ENCODE results near the gene ACSS3. TPM values are rescaled to one million over a fixed set of nuclear protein-coding genes. Genes with fewer than 3 reads are reported as not detected.

The ACSS3 gene
- total RNA-seq, 1 experiment from 2014 or later = 0.70 TPM

DNA sequence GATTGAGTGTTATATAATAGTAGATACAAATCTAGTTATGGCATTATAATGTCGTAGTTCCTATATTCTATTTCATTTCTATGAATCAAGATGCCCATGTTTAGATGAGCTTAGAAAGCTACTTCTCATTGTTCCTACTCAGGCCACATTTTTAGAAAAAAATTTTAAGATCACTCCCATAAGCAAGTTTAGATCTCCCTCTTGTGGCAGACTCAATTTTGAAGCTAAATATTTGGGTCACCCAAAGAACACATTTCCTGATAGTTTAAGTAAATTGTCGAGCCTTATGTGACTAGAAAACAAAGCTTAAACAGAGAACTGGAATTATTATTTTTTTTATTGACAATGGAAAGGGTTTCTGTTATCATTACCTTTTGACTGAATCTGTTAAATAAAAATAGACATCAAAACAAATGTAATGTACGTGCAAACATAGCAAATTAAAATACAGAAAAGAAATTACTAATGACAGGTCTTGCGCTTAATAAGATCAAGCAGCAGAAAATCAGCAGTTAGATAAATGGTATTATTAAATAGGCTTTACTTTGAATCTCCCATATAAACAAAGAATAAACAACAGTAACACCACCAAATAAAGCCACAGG lies 180.2 kb downstream of the ACSS3 start:
- Mint-ChIP-seq H3K4me3 (ENCODE audit: unreplicated experiment) (no peak overlapping the region), H3K4me1 (ENCODE audit: low read depth, unreplicated experiment) (no peaks in the 10 kb centered on the region), H3K27ac (ENCODE audit: unreplicated experiment) (no peak overlapping the region), H3K9me3 (ENCODE audit: unreplicated experiment) (no peaks in the 10 kb centered on the region), H3K36me3 (ENCODE audit: insufficient read depth, unreplicated experiment) (no peaks in the 10 kb centered on the region), H3K27me3 (ENCODE audit: insufficient read depth, unreplicated experiment) (no peaks in the 10 kb centered on the region)
- Histone ChIP-seq H3K27me3 (replicated peaks; ENCODE audit: control insufficient read depth, insufficient read depth, low read length) (no peaks in the 10 kb centered on the region), H3K36me3 (ENCODE audit: control insufficient read depth, insufficient read depth, low read length) (no peaks in the 10 kb centered on the region), H3K4me3 (ENCODE audit: low read depth, low read length) (no peak overlapping the region), H3K4me1 (peaks cover 7% of the 10 kb centered on the region; the same call in 1 of the 2 replicates), H3K9me3 (no peaks in the 10 kb centered on the region)
- DNase-seq = peak in 1 of 2 experiments; percentile 64
- ChIA-PET CTCF (interaction anchor here (0.6 to 1.6 kb wide), 8 partner anchors 112 to 658 kb away, joined by 3 to 17 read pairs (median 4); no protein-coding TSS in a partner anchor), POLR2A (interaction anchor here (0.7 kb wide), 1 partner anchor 420 kb away, joined by 3 read pairs; no protein-coding TSS in a partner anchor)
- TF ChIP-seq, protein P1, sequence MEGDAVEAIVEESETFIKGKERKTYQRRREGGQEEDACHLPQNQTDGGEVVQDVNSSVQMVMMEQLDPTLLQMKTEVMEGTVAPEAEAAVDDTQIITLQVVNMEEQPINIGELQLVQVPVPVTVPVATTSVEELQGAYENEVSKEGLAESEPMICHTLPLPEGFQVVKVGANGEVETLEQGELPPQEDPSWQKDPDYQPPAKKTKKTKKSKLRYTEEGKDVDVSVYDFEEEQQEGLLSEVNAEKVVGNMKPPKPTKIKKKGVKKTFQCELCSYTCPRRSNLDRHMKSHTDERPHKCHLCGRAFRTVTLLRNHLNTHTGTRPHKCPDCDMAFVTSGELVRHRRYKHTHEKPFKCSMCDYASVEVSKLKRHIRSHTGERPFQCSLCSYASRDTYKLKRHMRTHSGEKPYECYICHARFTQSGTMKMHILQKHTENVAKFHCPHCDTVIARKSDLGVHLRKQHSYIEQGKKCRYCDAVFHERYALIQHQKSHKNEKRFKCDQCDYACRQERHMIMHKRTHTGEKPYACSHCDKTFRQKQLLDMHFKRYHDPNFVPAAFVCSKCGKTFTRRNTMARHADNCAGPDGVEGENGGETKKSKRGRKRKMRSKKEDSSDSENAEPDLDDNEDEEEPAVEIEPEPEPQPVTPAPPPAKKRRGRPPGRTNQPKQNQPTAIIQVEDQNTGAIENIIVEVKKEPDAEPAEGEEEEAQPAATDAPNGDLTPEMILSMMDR (IDR thresholded peaks at IDR 0.05; ENCODE audit: insufficient read depth in 1 of 2, low read depth in 1 of 2, low read length in 1 of 2, severe bottlenecking in 1 of 2, unreplicated experiment in 1 of 2) = peak; percentile 52 to 63
- intact Hi-C loops (cut with micrococcal nuclease; ENCODE audit: unreplicated experiment) = loop anchor here (1.0 to 10.0 kb wide), 8 partner anchors 111 to 845 kb away; partner anchors contain the start of gene LIN7A
- BruUV-seq (replicated peaks) = no TSS peak

DNA sequence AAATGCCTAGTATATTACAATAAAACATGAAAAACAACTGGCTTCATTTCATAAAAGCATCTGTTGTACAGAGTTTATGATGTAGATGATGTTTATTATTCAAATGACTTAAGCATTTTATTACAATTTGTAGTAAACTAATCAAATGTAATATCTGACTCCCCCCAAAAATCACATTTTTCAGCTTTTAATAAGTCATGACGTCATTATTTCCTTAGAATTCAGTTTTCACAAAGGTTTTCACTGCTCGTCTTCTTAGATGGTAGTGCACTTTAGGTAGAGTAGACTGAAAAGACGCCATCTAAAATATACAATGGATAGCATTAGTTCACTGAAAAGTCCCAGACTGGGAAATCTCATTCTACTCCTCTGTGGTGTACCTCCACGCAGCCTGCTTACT lies 181.5 kb downstream of the ACSS3 start:
- Mint-ChIP-seq H3K36me3 (ENCODE audit: insufficient read depth, unreplicated experiment) (no peaks in the 10 kb centered on the region), H3K9me3 (ENCODE audit: unreplicated experiment) (no peaks in the 10 kb centered on the region), H3K27ac (ENCODE audit: unreplicated experiment) (no peak overlapping the region), H3K27me3 (ENCODE audit: insufficient read depth, unreplicated experiment) (no peaks in the 10 kb centered on the region), H3K4me1 (ENCODE audit: low read depth, unreplicated experiment) (no peaks in the 10 kb centered on the region), H3K4me3 (ENCODE audit: unreplicated experiment) (no peak overlapping the region)
- no TSS peak for BruUV-seq (replicated peaks)
- no peaks in the 10 kb centered on the region for H3K9me3 ChIP-seq
- POLR2A ChIA-PET = no interaction called here
- H3K4me1 ChIP-seq = peaks cover 7% of the 10 kb centered on the region; the same call in 1 of the 2 replicates
- no peaks in the 10 kb centered on the region for H3K27me3 ChIP-seq (replicated peaks; ENCODE audit: control insufficient read depth, insufficient read depth, low read length)
- intact Hi-C loops (cut with micrococcal nuclease; ENCODE audit: unreplicated experiment) = loop anchor here (2.0 to 10.0 kb wide), 5 partner anchors 245 to 847 kb away; partner anchors contain the start of gene LIN7A
- TF ChIP-seq, protein P1 (IDR thresholded peaks at IDR 0.05; ENCODE audit: insufficient read depth in 1 of 2, low read depth in 1 of 2, low read length in 1 of 2, severe bottlenecking in 1 of 2, unreplicated experiment in 1 of 2) = no peak
- CTCF ChIA-PET = no interaction called here
- H3K4me3 ChIP-seq (ENCODE audit: low read depth, low read length) = no peak overlapping the region
- DNase-seq = no peak
- no peaks in the 10 kb centered on the region for H3K36me3 ChIP-seq (ENCODE audit: control insufficient read depth, insufficient read depth, low read length)

DNA sequence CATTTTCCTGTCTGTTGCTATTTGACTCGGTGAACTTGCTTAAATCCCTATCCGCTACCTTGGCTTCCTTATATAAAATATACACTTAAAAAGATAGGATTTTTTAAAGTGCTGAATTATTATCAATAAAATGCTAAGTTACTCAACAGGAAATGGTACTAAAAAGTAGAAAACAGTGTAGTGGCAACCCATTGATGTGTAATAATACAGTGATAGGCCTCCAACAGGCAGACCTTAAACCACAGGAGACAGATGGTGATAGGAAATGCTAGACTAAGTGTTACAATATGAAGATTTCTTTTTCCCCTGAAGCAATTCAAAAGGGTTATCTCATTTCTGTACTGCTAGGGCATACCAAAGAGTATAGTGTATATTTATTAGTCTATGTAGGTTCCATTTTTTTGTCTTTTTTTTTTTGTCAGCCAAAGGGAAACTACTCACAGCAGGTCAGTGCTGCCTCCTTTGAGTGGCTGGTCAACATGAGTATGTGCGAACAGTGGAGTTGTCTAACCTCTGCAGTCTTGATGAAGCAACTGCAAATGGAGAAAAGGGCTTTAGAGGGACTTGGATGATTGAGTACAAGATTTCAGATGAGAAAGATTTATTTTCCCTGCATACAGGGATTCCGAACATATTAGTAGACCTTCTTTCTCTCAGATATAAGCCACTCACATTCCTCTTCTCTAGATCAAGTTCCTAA lies 183.8 kb downstream of the ACSS3 start:
- no peak overlapping the region for H3K4me3 ChIP-seq (ENCODE audit: low read depth, low read length)
- no peaks in the 10 kb centered on the region for H3K9me3 ChIP-seq
- no peaks in the 10 kb centered on the region for H3K27me3 ChIP-seq (replicated peaks; ENCODE audit: control insufficient read depth, insufficient read depth, low read length)
- Mint-ChIP-seq H3K27ac (ENCODE audit: unreplicated experiment) (no peak overlapping the region), H3K36me3 (ENCODE audit: insufficient read depth, unreplicated experiment) (no peaks in the 10 kb centered on the region), H3K9me3 (ENCODE audit: unreplicated experiment) (no peaks in the 10 kb centered on the region), H3K4me1 (ENCODE audit: low read depth, unreplicated experiment) (no peaks in the 10 kb centered on the region), H3K27me3 (ENCODE audit: insufficient read depth, unreplicated experiment) (no peaks in the 10 kb centered on the region), H3K4me3 (ENCODE audit: unreplicated experiment) (no peak overlapping the region)
- TF ChIP-seq, protein P1 (IDR thresholded peaks at IDR 0.05; ENCODE audit: insufficient read depth in 1 of 2, low read depth in 1 of 2, low read length in 1 of 2, severe bottlenecking in 1 of 2, unreplicated experiment in 1 of 2) = no peak
- no peak for DNase-seq
- no TSS peak for BruUV-seq (replicated peaks)
- peaks cover 7% of the 10 kb centered on the region; the same call in 1 of the 2 replicates for H3K4me1 ChIP-seq
- intact Hi-C loops (cut with micrococcal nuclease; ENCODE audit: unreplicated experiment) = no loop called here
- CTCF ChIA-PET = no interaction called here
- POLR2A ChIA-PET = no interaction called here
- H3K36me3 ChIP-seq (ENCODE audit: control insufficient read depth, insufficient read depth, low read length) = no peaks in the 10 kb centered on the region

Data from Caco-2 (cell line).